Measurements from ENCODE around the gene HOXD8. TPM values are rescaled to one million over a fixed set of nuclear protein-coding genes. Genes with fewer than 3 reads are reported as not detected.
A peak's percentile ranks its signal among the peaks of the same experiment; 100 is the strongest.

HOXD8 gene
- not detected in 2 replicates for total RNA-seq
- 0.05 TPM in 1 of 2 replicates, not detected in the other for polyA plus RNA-seq
- not detected in 2 replicates for polyA plus RNA-seq (2012)
- polyA minus RNA-seq (ENCODE audit: low replicate concordance) = not detected in 2 replicates

GRCh38 chr2:176128982-176129796, at the start of gene HOXD8:
Gene HOXD8 (plus strand): TSS chr2:176129705. CDS start chr2:176130367, 662 bp downstream.
- Histone ChIP-seq H3K9me3 (ENCODE audit: control insufficient read depth, insufficient read depth, low read depth, low read length) (no peaks in the 10 kb centered on the region), H3K4me3 (replicated peaks in 1 of 4; ENCODE audit: control extremely low read depth in 1 of 4, insufficient read depth in 1 of 4, low read depth in 3 of 4, low read length in 4 of 4) (peak within 1 kb of the TSS in 1 of 4 experiments; percentile 7), H3K79me2 (ENCODE audit: control insufficient read depth, insufficient read depth, low read length) (no peaks in the 10 kb centered on the region), H3K27me3 (ENCODE audit: control insufficient read depth, insufficient read depth, low read length) (peaks cover 76% of the 10 kb centered on the region), H3K9ac (ENCODE audit: insufficient read depth, low read length) (no peak within 1 kb of the TSS), H4K20me1 (ENCODE audit: control insufficient read depth, extremely low read depth, insufficient read depth, low read length) (no peaks in the 10 kb centered on the region), H2AFZ (ENCODE audit: low read length) (no peak within 1 kb of the TSS), H3K36me3 (ENCODE audit: control insufficient read depth, insufficient read depth, low read length) (no peaks in the 10 kb centered on the region), H3K4me2 (ENCODE audit: extremely low read depth, insufficient read depth, low read length) (no peak within 1 kb of the TSS), H3K27ac (ENCODE audit: insufficient read depth, low read length) (no peak within 1 kb of the TSS), H3K4me1 (ENCODE audit: control insufficient read depth, extremely low read depth, insufficient read depth, low read length) (no peaks in the 10 kb centered on the region)
- no peak for TF ChIP-seq CTCF (conservative IDR thresholded peaks at IDR 0.05 in 1 of 2, IDR thresholded peaks at IDR 0.05 in 1 of 2; ENCODE audit: low read depth in 1 of 2, low read length in 2 of 2)
- TF ChIP-seq EZH2 (IDR thresholded peaks at IDR 0.05; ENCODE audit: low read length, missing control alignments) = peak; percentile 51
- peak; percentile 22 to 56 for DNase-seq (ENCODE audit: low read depth in 2 of 2)

GRCh38 chr2:176079831-176080539, 49.5 kb upstream of the HOXD8 start:
- Histone ChIP-seq H3K27ac (ENCODE audit: insufficient read depth, low read length) (no peak overlapping the region), H3K79me2 (ENCODE audit: control insufficient read depth, insufficient read depth, low read length) (no peaks in the 10 kb centered on the region), H3K9me3 (ENCODE audit: control insufficient read depth, insufficient read depth, low read depth, low read length) (no peaks in the 10 kb centered on the region), H3K4me3 (replicated peaks in 1 of 4; ENCODE audit: control extremely low read depth in 1 of 4, insufficient read depth in 1 of 4, low read depth in 3 of 4, low read length in 4 of 4) (no peak overlapping the region), H3K27me3 (ENCODE audit: control insufficient read depth, insufficient read depth, low read length) (peaks cover 77% of the 10 kb centered on the region), H2AFZ (ENCODE audit: low read length) (no peak overlapping the region), H4K20me1 (ENCODE audit: control insufficient read depth, extremely low read depth, insufficient read depth, low read length) (no peaks in the 10 kb centered on the region), H3K4me1 (ENCODE audit: control insufficient read depth, extremely low read depth, insufficient read depth, low read length) (no peaks in the 10 kb centered on the region), H3K36me3 (ENCODE audit: control insufficient read depth, insufficient read depth, low read length) (no peaks in the 10 kb centered on the region), H3K4me2 (ENCODE audit: extremely low read depth, insufficient read depth, low read length) (no peak overlapping the region), H3K9ac (ENCODE audit: insufficient read depth, low read length) (no peak overlapping the region)
- TF ChIP-seq EZH2 (IDR thresholded peaks at IDR 0.05; ENCODE audit: low read length, missing control alignments) (no peak), CTCF (conservative IDR thresholded peaks at IDR 0.05 in 1 of 2, IDR thresholded peaks at IDR 0.05 in 1 of 2; ENCODE audit: low read depth in 1 of 2, low read length in 2 of 2) (peak; percentile 27 to 56)
- DNase-seq (ENCODE audit: low read depth in 2 of 2) = peak in 1 of 2 donors; percentile 22
